Caco-2 (cell line): Measurements from ENCODE around the gene CDCP2. TPM values are rescaled to one million over a fixed set of nuclear protein-coding genes. Genes with fewer than 3 reads are reported as not detected.

Source experiments
- BruUV-seq: library from RNA; stranded (reverse); fragments of 400-500 nt; replicated peaks from 2 replicates; lab custom pipeline; 2021; lab: Mats Ljungman, UMichigan
- CTCF ChIA-PET: fragments of 300-600 bp; sonication (Branson Sonifier 250); formaldehyde crosslinking; loops from one replicate; lab custom pipeline; 2022; ENCODE audit warnings: antibody characterized with exemption; lab: Charles Lee
- POLR2A ChIA-PET: fragments of 300-600 bp; sonication (Branson Sonifier 250); formaldehyde crosslinking; loops from one replicate; lab custom pipeline; 2022; ENCODE audit warnings: antibody characterized with exemption; lab: Charles Lee
- DNase-seq, 2 experiments: peaks; one replicate each; pipeline versions ENCODE4 v3.0.0 to v3.0.0-alpha.2; 2020 to 2022
- H3K27me3 ChIP-seq: replicated peaks from 2 replicates; pipeline ENCODE4 v1.6.0; 2011; ENCODE audit warnings: low read length; ENCODE audit not compliant: control insufficient read depth, insufficient read depth
- H3K36me3 ChIP-seq: 2 replicates; pipeline ENCODE4 v1.5.1; 2011; ENCODE audit warnings: low read length; ENCODE audit not compliant: control insufficient read depth, insufficient read depth
- H3K4me1 ChIP-seq: fragments of 250-450 bp; sonication (Bioruptor Pico); 2 replicates; pipeline ENCODE4 v1.5.1; 2020; ENCODE audit warnings: mild to moderate bottlenecking
- H3K4me3 ChIP-seq: 2 replicates; pipeline ENCODE4 v1.5.1; 2011; ENCODE audit warnings: low read depth, mild to moderate bottlenecking, control low read depth, low read length
- H3K9me3 ChIP-seq: fragments of 250-450 bp; sonication (Bioruptor Pico); 2 replicates; pipeline ENCODE4 v1.5.1; 2020; ENCODE audit warnings: mild to moderate bottlenecking, moderate library complexity
- H3K27ac Mint-ChIP-seq: one replicate; pipeline ENCODE4 v1.8.0; 2022; ENCODE audit warnings: mixed read lengths; ENCODE audit not compliant: unreplicated experiment
- H3K27me3 Mint-ChIP-seq: one replicate; pipeline ENCODE4 v1.8.0; 2022; ENCODE audit warnings: mixed read lengths; ENCODE audit not compliant: insufficient read depth, unreplicated experiment
- H3K36me3 Mint-ChIP-seq: one replicate; pipeline ENCODE4 v1.8.0; 2022; ENCODE audit warnings: mild to moderate bottlenecking, mixed read lengths; ENCODE audit not compliant: insufficient read depth, unreplicated experiment
- H3K4me1 Mint-ChIP-seq: one replicate; pipeline ENCODE4 v1.8.0; 2022; ENCODE audit warnings: low read depth, mixed read lengths; ENCODE audit not compliant: unreplicated experiment
- H3K4me3 Mint-ChIP-seq: one replicate; pipeline ENCODE4 v1.8.0; 2022; ENCODE audit warnings: mild to moderate bottlenecking, moderate library complexity, mixed read lengths; ENCODE audit not compliant: unreplicated experiment
- H3K9me3 Mint-ChIP-seq: one replicate; pipeline ENCODE4 v1.8.0; 2022; ENCODE audit warnings: mixed read lengths; ENCODE audit not compliant: unreplicated experiment
- CTCF ChIP-seq, 2 experiments: fragments of 200-600 bp in 1 of 2; IDR thresholded peaks; 1 replicate in 1 of 2; 2 replicates in 1 of 2; pipeline versions ENCODE4 v1.5.1 to v1.8.0; 2011 to 2022; ENCODE audit warnings: antibody characterized with exemption in 1 of 2, control low read depth in 1 of 2, inconsistent platforms in 1 of 2, low read depth in 1 of 2, low read length in 1 of 2, mild to moderate bottlenecking in 1 of 2, moderate library complexity in 1 of 2; ENCODE audit not compliant: insufficient read depth in 1 of 2, severe bottlenecking in 1 of 2, unreplicated experiment in 1 of 2
- intact Hi-C: fragments of 100-400 bp; cut with micrococcal nuclease; formaldehyde crosslinking; loops from one replicate; pipeline ENCODE4 v1.10.0; 2022; ENCODE audit not compliant: unreplicated experiment
- total RNA-seq: library from RNA; stranded (reverse); gene quantifications from 2 replicates; pipeline ENCODE4 v1.2.3, GENCODE V29; 2022

Gene CDCP2
- total RNA-seq, 1 experiment from 2014 or later = not detected

- H3K9me3 Mint-ChIP-seq = no peaks in the 10 kb centered on the region
- no peak for DNase-seq
Measured at GRCh38 chr1:54114001-54114400, 38.8 kb downstream of the CDCP2 start.

GRCh38 chr1:54112705-54113368, 40.0 kb downstream of the CDCP2 start:
- Mint-ChIP-seq H3K27me3 (no peaks in the 10 kb centered on the region), H3K27ac (no peak overlapping the region), H3K4me3 (no peak overlapping the region), H3K4me1 (no peaks in the 10 kb centered on the region), H3K36me3 (no peaks in the 10 kb centered on the region), H3K9me3 (no peaks in the 10 kb centered on the region)
- no peaks in the 10 kb centered on the region for H3K9me3 ChIP-seq
- H3K27me3 ChIP-seq = no peaks in the 10 kb centered on the region
- BruUV-seq = no TSS peak
- ChIA-PET POLR2A (no interaction called here), CTCF (no interaction called here)
- H3K4me3 ChIP-seq = no peak overlapping the region
- intact Hi-C loops = no loop called here
- DNase-seq = no peak
- no peak for TF ChIP-seq CTCF (IDR thresholded peaks at IDR 0.05; ENCODE audit: insufficient read depth in 1 of 2, low read depth in 1 of 2, low read length in 1 of 2, severe bottlenecking in 1 of 2, unreplicated experiment in 1 of 2)
- no peaks in the 10 kb centered on the region for H3K36me3 ChIP-seq
- H3K4me1 ChIP-seq = no peaks in the 10 kb centered on the region

More at GRCh38 chr1:54114001-54114400, 38.8 kb downstream of the CDCP2 start:
- ChIA-PET CTCF (no interaction called here), POLR2A (interaction anchor here (0.5 kb wide), 1 partner anchor 607 kb away, joined by 3 read pairs; no protein-coding TSS in a partner anchor)
- no peaks in the 10 kb centered on the region for H3K36me3 Mint-ChIP-seq
- BruUV-seq = no TSS peak
- no peaks in the 10 kb centered on the region for H3K4me1 Mint-ChIP-seq
- Histone ChIP-seq H3K4me3 (no peak overlapping the region), H3K27me3 (no peaks in the 10 kb centered on the region), H3K9me3 (no peaks in the 10 kb centered on the region), H3K36me3 (no peaks in the 10 kb centered on the region), H3K4me1 (no peaks in the 10 kb centered on the region)
- intact Hi-C loops = no loop called here
- no peak overlapping the region for H3K27ac Mint-ChIP-seq
- no peaks in the 10 kb centered on the region for H3K27me3 Mint-ChIP-seq
- no peak overlapping the region for H3K4me3 Mint-ChIP-seq
- no peak for TF ChIP-seq CTCF (IDR thresholded peaks at IDR 0.05; ENCODE audit: insufficient read depth in 1 of 2, low read depth in 1 of 2, low read length in 1 of 2, severe bottlenecking in 1 of 2, unreplicated experiment in 1 of 2)

GRCh38 chr1:54112027-54112426, 40.8 kb downstream of the CDCP2 start:
- H3K4me3 ChIP-seq = no peak overlapping the region
- Mint-ChIP-seq H3K36me3 (no peaks in the 10 kb centered on the region), H3K27me3 (no peaks in the 10 kb centered on the region), H3K27ac (no peak overlapping the region), H3K9me3 (no peaks in the 10 kb centered on the region), H3K4me1 (no peaks in the 10 kb centered on the region), H3K4me3 (no peak overlapping the region)
- no peak for TF ChIP-seq CTCF (IDR thresholded peaks at IDR 0.05; ENCODE audit: insufficient read depth in 1 of 2, low read depth in 1 of 2, low read length in 1 of 2, severe bottlenecking in 1 of 2, unreplicated experiment in 1 of 2)
- no peaks in the 10 kb centered on the region for H3K27me3 ChIP-seq
- POLR2A ChIA-PET = no interaction called here
- no peaks in the 10 kb centered on the region for H3K4me1 ChIP-seq
- intact Hi-C loops = no loop called here
- H3K9me3 ChIP-seq = no peaks in the 10 kb centered on the region
- DNase-seq = no peak
- no peaks in the 10 kb centered on the region for H3K36me3 ChIP-seq
- no TSS peak for BruUV-seq
- CTCF ChIA-PET = no interaction called here
